ENCODE measurements around the gene MRFAP1L1. TPM values are rescaled to one million over a fixed set of nuclear protein-coding genes. Genes with fewer than 3 reads are reported as not detected.

The MRFAP1L1 gene
- total and polyA plus RNA-seq, 10 of the 15 experiments (the other 5 are each of a cell fraction or from before 2014, with no cell fraction given), result 30.6 to 85.1 (median 52.9) TPM

- Histone ChIP-seq H3K36me3 (ENCODE audit: control insufficient read depth in 2 of 2, insufficient read depth in 2 of 2, low read length in 1 of 2) (no peaks in the 10 kb centered on the region), H3K9ac (ENCODE audit: control insufficient read depth, insufficient read depth, low read length) (no peak overlapping the region), H3K27me3 (replicated peaks in 1 of 2; ENCODE audit: control insufficient read depth in 2 of 2, insufficient read depth in 2 of 2, low read length in 1 of 2) (no peaks in the 10 kb centered on the region), H3K79me2 (ENCODE audit: control insufficient read depth, insufficient read depth, low read length) (no peaks in the 10 kb centered on the region), H4K20me1 (ENCODE audit: control insufficient read depth, insufficient read depth) (no peaks in the 10 kb centered on the region), H3K4me2 (ENCODE audit: control insufficient read depth, insufficient read depth) (no peak overlapping the region), H3K4me1 (ENCODE audit: control insufficient read depth, insufficient read depth, low read length) (no peaks in the 10 kb centered on the region), H3K9me3 (replicated peaks; ENCODE audit: control insufficient read depth, insufficient read depth, low read length) (no peaks in the 10 kb centered on the region), H3K4me3 (no peak overlapping the region), H3K27ac (ENCODE audit: control insufficient read depth, insufficient read depth) (no peak overlapping the region), H2AFZ (ENCODE audit: control insufficient read depth, low read depth, low read length) (no peak overlapping the region)
- SMC1A ChIA-PET (ENCODE audit: uncharacterized antibody, unreplicated experiment), result interaction anchor here (0.6 to 1.6 kb wide), 5 partner anchors 11 to 155 kb away, joined by 3 to 10 read pairs (median 4); no protein-coding TSS in a partner anchor
- in situ Hi-C loops (cut with MboI) (no loop called here), intact Hi-C loops (cut with micrococcal nuclease; ENCODE audit: unreplicated experiment) (no loop called here)
- 49% methylated on average over 20 of the region's 20 CpGs for WGBS (ENCODE audit: insufficient coverage, insufficient replicate concordance, low lambda C conversion rate, missing lambda C conversion rate)
- BruUV-seq (replicated peaks), result no TSS peak
- TF ChIP-seq USF1 (IDR thresholded peaks at IDR 0.05; ENCODE audit: borderline replicate concordance, extremely low read length, insufficient read depth, low read depth, low read length) (no peak), HDAC6 (IDR thresholded peaks at IDR 0.05; ENCODE audit: unreplicated experiment) (no peak), NR2C1 (IDR thresholded peaks at IDR 0.05) (no peak), CHD4 (IDR thresholded peaks at IDR 0.05) (no peak), BCL11A (IDR thresholded peaks at IDR 0.05; ENCODE audit: low read depth, low read length) (no peak), SUZ12 (IDR thresholded peaks at IDR 0.05; ENCODE audit: unreplicated experiment) (no peak), PAX5 (IDR thresholded peaks at IDR 0.05; ENCODE audit: borderline replicate concordance, low read depth, low read length) (no peak)
- TF ChIP-seq, protein P1, sequence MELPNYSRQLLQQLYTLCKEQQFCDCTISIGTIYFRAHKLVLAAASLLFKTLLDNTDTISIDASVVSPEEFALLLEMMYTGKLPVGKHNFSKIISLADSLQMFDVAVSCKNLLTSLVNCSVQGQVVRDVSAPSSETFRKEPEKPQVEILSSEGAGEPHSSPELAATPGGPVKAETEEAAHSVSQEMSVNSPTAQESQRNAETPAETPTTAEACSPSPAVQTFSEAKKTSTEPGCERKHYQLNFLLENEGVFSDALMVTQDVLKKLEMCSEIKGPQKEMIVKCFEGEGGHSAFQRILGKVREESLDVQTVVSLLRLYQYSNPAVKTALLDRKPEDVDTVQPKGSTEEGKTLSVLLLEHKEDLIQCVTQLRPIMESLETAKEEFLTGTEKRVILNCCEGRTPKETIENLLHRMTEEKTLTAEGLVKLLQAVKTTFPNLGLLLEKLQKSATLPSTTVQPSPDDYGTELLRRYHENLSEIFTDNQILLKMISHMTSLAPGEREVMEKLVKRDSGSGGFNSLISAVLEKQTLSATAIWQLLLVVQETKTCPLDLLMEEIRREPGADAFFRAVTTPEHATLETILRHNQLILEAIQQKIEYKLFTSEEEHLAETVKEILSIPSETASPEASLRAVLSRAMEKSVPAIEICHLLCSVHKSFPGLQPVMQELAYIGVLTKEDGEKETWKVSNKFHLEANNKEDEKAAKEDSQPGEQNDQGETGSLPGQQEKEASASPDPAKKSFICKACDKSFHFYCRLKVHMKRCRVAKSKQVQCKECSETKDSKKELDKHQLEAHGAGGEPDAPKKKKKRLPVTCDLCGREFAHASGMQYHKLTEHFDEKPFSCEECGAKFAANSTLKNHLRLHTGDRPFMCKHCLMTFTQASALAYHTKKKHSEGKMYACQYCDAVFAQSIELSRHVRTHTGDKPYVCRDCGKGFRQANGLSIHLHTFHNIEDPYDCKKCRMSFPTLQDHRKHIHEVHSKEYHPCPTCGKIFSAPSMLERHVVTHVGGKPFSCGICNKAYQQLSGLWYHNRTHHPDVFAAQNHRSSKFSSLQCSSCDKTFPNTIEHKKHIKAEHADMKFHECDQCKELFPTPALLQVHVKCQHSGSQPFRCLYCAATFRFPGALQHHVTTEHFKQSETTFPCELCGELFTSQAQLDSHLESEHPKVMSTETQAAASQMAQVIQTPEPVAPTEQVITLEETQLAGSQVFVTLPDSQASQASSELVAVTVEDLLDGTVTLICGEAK (IDR thresholded peaks at IDR 0.05; ENCODE audit: borderline replicate concordance), result no peak
- TF ChIP-seq, protein P2, sequence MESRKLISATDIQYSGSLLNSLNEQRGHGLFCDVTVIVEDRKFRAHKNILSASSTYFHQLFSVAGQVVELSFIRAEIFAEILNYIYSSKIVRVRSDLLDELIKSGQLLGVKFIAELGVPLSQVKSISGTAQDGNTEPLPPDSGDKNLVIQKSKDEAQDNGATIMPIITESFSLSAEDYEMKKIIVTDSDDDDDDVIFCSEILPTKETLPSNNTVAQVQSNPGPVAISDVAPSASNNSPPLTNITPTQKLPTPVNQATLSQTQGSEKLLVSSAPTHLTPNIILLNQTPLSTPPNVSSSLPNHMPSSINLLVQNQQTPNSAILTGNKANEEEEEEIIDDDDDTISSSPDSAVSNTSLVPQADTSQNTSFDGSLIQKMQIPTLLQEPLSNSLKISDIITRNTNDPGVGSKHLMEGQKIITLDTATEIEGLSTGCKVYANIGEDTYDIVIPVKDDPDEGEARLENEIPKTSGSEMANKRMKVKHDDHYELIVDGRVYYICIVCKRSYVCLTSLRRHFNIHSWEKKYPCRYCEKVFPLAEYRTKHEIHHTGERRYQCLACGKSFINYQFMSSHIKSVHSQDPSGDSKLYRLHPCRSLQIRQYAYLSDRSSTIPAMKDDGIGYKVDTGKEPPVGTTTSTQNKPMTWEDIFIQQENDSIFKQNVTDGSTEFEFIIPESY (IDR thresholded peaks at IDR 0.05), result no peak
- no peak for FAIRE-seq
- CTCF ChIA-PET, result interaction anchor here (0.6 to 3.3 kb wide), 4 partner anchors 10 to 401 kb away, joined by 3 to 11 read pairs (median 4); no protein-coding TSS in a partner anchor
- POLR2A ChIA-PET, result interaction anchor here (0.6 kb wide), 1 partner anchor 373 kb away, joined by 5 read pairs; no protein-coding TSS in a partner anchor
- RAD21 ChIA-PET (ENCODE audit: unreplicated experiment), result interaction anchor here (0.6 to 1.5 kb wide), 2 partner anchors 27 to 161 kb away, joined by 3 to 4 read pairs; no protein-coding TSS in a partner anchor
- no peak for ATAC-seq
- no peak for DNase-seq (ENCODE audit: low read depth, low spot score)
These were observed 21.1 kb upstream of the MRFAP1L1 start for GRCh38 chr4:6730603-6731317.

Measured in GM12878 (cell line).